Trophoblast cell (in vitro differentiated cells and primary cell): ENCODE data around the gene RPIA.
A peak's percentile ranks its signal among the peaks of the same experiment; 100 is the strongest.

ENCODE experiments used
- DNase-seq, 2 donors: peaks; one replicate each; pipeline ENCODE4 v3.0.0-alpha.2; 2016
- H2AFZ ChIP-seq: 2 replicates; pipeline ENCODE4 v1.6.1; 2013; ENCODE audit warnings: low read length, moderate library complexity, mild to moderate bottlenecking; ENCODE audit not compliant: insufficient read depth, poor library complexity
- H2AK5ac ChIP-seq: 2 replicates; pipeline ENCODE4 v1.6.1; 2013; ENCODE audit warnings: mild to moderate bottlenecking, low read length
- H2BK120ac ChIP-seq: 2 replicates; pipeline ENCODE4 v1.6.1; 2013; ENCODE audit warnings: low read length, mild to moderate bottlenecking, moderate library complexity; ENCODE audit not compliant: insufficient read depth, poor library complexity
- H2BK12ac ChIP-seq: 2 replicates; pipeline ENCODE4 v1.6.1; 2013; ENCODE audit warnings: mild to moderate bottlenecking, low read length, moderate library complexity
- H2BK5ac ChIP-seq: 2 replicates; pipeline ENCODE4 v1.6.1; 2013; ENCODE audit warnings: low read length, low read depth, moderate library complexity, mild to moderate bottlenecking; ENCODE audit not compliant: poor library complexity
- H3K14ac ChIP-seq: 2 replicates; pipeline ENCODE4 v1.6.1; 2013; ENCODE audit warnings: mild to moderate bottlenecking, low read length
- H3K18ac ChIP-seq: 2 replicates; pipeline ENCODE4 v1.6.1; 2013; ENCODE audit warnings: mild to moderate bottlenecking, low read length
- H3K23ac ChIP-seq: 2 replicates; pipeline ENCODE4 v1.6.1; 2013; ENCODE audit warnings: low read length
- H3K27ac ChIP-seq: 2 replicates; pipeline ENCODE4 v1.5.1; 2013; ENCODE audit warnings: low read depth, mild to moderate bottlenecking, inconsistent platforms, low read length, moderate library complexity
- H3K27me3 ChIP-seq: 2 replicates; pipeline ENCODE4 v1.6.1; 2013; ENCODE audit warnings: inconsistent platforms, mild to moderate bottlenecking, low read length, moderate library complexity; ENCODE audit not compliant: insufficient read depth
- H3K36me3 ChIP-seq, 2 experiments: 1 replicate in 1 of 2; 2 replicates in 1 of 2; pipeline ENCODE4 v1.6.1; 2013; ENCODE audit warnings: low read length in 2 of 2, mild to moderate bottlenecking in 2 of 2, moderate library complexity in 1 of 2; ENCODE audit not compliant: insufficient read depth in 2 of 2, control insufficient read depth in 1 of 2
- H3K4ac ChIP-seq: 2 replicates; pipeline ENCODE4 v1.6.1; 2013; ENCODE audit warnings: low read depth, mild to moderate bottlenecking, low read length, moderate library complexity
- H3K4me1 ChIP-seq, 2 experiments: 1 replicate in 1 of 2; 2 replicates in 1 of 2; pipeline ENCODE4 v1.6.1; 2013; ENCODE audit warnings: low read length in 2 of 2, mild to moderate bottlenecking in 2 of 2, moderate library complexity in 1 of 2; ENCODE audit not compliant: insufficient read depth in 2 of 2, control insufficient read depth in 1 of 2
- H3K4me2 ChIP-seq: 2 replicates; pipeline ENCODE4 v1.6.1; 2013; ENCODE audit warnings: inconsistent platforms, mild to moderate bottlenecking, low read length, moderate library complexity
- H3K4me3 ChIP-seq: 2 replicates; pipeline ENCODE4 v1.5.1; 2013; ENCODE audit warnings: mild to moderate bottlenecking, low read depth, low read length, inconsistent platforms
- H3K79me1 ChIP-seq: one replicate; pipeline ENCODE4 v1.6.1; 2013; ENCODE audit warnings: low read length
- H3K79me2 ChIP-seq: 2 replicates; pipeline ENCODE4 v1.6.1; 2013; ENCODE audit warnings: low read length, mild to moderate bottlenecking; ENCODE audit not compliant: control insufficient read depth, insufficient read depth, poor library complexity
- H3K9ac ChIP-seq: 2 replicates; pipeline ENCODE4 v1.6.1; 2013; ENCODE audit warnings: mild to moderate bottlenecking, low read length
- H3K9me3 ChIP-seq: 2 replicates; pipeline ENCODE4 v1.6.1; 2013; ENCODE audit warnings: low read depth, mild to moderate bottlenecking, control low read depth, inconsistent platforms, low read length; ENCODE audit not compliant: insufficient read depth
- H4K12ac ChIP-seq: 2 replicates; pipeline ENCODE4 v1.6.1; 2013; ENCODE audit warnings: low read depth, mild to moderate bottlenecking, low read length, moderate library complexity
- H4K8ac ChIP-seq: 2 replicates; pipeline ENCODE4 v1.6.1; 2013; ENCODE audit warnings: low read depth, mild to moderate bottlenecking, low read length, moderate library complexity
- H4K91ac ChIP-seq: one replicate; pipeline ENCODE4 v1.6.1; 2013; ENCODE audit warnings: low read depth, mild to moderate bottlenecking, low read length, moderate library complexity
- WGBS: extraction: QIAGEN DNeasy Blood & Tissue Kit; methylation state at CpG from one replicate; pipeline ENCODE4 v1.1.7; 2013; ENCODE audit warnings: missing lambda C conversion rate; ENCODE audit not compliant: insufficient read length, insufficient coverage; ENCODE audit errors: extremely low coverage; 5-methylcytosine and 5-hydroxymethylcytosine counted together

RPIA gene

GRCh38 chr2:88698027-88698413 lies 6.5 kb downstream of the RPIA start:
- Histone ChIP-seq H2BK120ac (no peak overlapping the region), H4K12ac (no peak overlapping the region), H3K27ac (no peak overlapping the region), H3K79me2 (peaks cover 2% of the 10 kb centered on the region), H3K4me2 (no peak overlapping the region), H2AFZ (no peak overlapping the region), H2BK12ac (no peak overlapping the region), H3K4me3 (no peak overlapping the region), H3K9me3 (no peaks in the 10 kb centered on the region), H3K27me3 (no peaks in the 10 kb centered on the region), H3K23ac (no peak overlapping the region), H3K14ac (no peak overlapping the region), H3K4me1 (peaks cover 5 to 11% of the 10 kb centered on the region in 2 experiments), H2AK5ac (no peak overlapping the region), H4K8ac (no peak overlapping the region), H3K4ac (no peak overlapping the region), H3K18ac (no peak overlapping the region), H3K9ac (no peak overlapping the region), H3K79me1 (no peaks in the 10 kb centered on the region), H3K36me3 (peaks cover 0 to 3% of the 10 kb centered on the region in 2 experiments), H4K91ac (no peak overlapping the region), H2BK5ac (no peak overlapping the region)
- peak in 1 of 2 donors; percentile 47 for DNase-seq
- no CpG with 5 or more reads among the region's 2 CpGs for WGBS

- WGBS = no CpG with 5 or more reads among the region's 3 CpGs
- Histone ChIP-seq H3K4me2 (no peak overlapping the region), H2AFZ (no peak overlapping the region), H3K4ac (no peak overlapping the region), H3K36me3 (peaks cover 3 to 6% of the 10 kb centered on the region in 2 experiments), H3K27ac (no peak overlapping the region), H3K79me1 (no peaks in the 10 kb centered on the region), H3K27me3 (no peaks in the 10 kb centered on the region), H2BK12ac (no peak overlapping the region), H3K18ac (no peak overlapping the region), H4K8ac (no peak overlapping the region), H3K9me3 (no peaks in the 10 kb centered on the region), H2BK120ac (no peak overlapping the region), H2AK5ac (no peak overlapping the region), H4K12ac (no peak overlapping the region), H3K23ac (no peak overlapping the region), H4K91ac (no peak overlapping the region), H3K79me2 (peaks cover under 1% of the 10 kb centered on the region), H3K4me1 (peaks cover 5 to 11% of the 10 kb centered on the region in 2 experiments), H3K4me3 (no peak overlapping the region), H3K9ac (no peak overlapping the region), H3K14ac (no peak overlapping the region), H2BK5ac (no peak overlapping the region)
- peak in 1 of 2 donors; percentile 43 for DNase-seq
Observed at GRCh38 chr2:88698498-88699233, 7.2 kb downstream of the RPIA start.

GRCh38 chr2:88707003-88707402 lies 15.5 kb downstream of the RPIA start:
- Histone ChIP-seq H3K4me1 (peaks cover 0 to 6% of the 10 kb centered on the region in 2 experiments), H2BK5ac (no peak overlapping the region), H3K79me2 (peaks cover 2% of the 10 kb centered on the region), H3K4me2 (no peak overlapping the region), H2BK12ac (no peak overlapping the region), H4K8ac (no peak overlapping the region), H3K4ac (no peak overlapping the region), H3K9ac (no peak overlapping the region), H3K9me3 (no peaks in the 10 kb centered on the region), H3K27me3 (no peaks in the 10 kb centered on the region), H2BK120ac (no peak overlapping the region), H4K91ac (no peak overlapping the region), H4K12ac (no peak overlapping the region), H3K79me1 (no peaks in the 10 kb centered on the region), H3K4me3 (no peak overlapping the region), H3K36me3 (peaks cover 3 to 6% of the 10 kb centered on the region in 2 experiments), H2AK5ac (no peak overlapping the region), H3K18ac (no peak overlapping the region), H3K14ac (no peak overlapping the region), H3K23ac (no peak overlapping the region), H3K27ac (no peak overlapping the region), H2AFZ (no peak overlapping the region)
- no CpG with 5 or more reads among the region's 2 CpGs for WGBS
- no peak for DNase-seq

- Histone ChIP-seq H3K4me1 (peaks cover 0 to 6% of the 10 kb centered on the region in 2 experiments), H3K23ac (no peak overlapping the region), H4K91ac (no peak overlapping the region), H2BK12ac (no peak overlapping the region), H3K79me1 (no peaks in the 10 kb centered on the region), H3K27ac (no peak overlapping the region), H3K79me2 (peaks cover 2% of the 10 kb centered on the region), H3K4me2 (no peak overlapping the region), H4K8ac (no peak overlapping the region), H2BK120ac (no peak overlapping the region), H3K14ac (no peak overlapping the region), H3K18ac (no peak overlapping the region), H3K9ac (no peak overlapping the region), H4K12ac (no peak overlapping the region), H3K27me3 (no peaks in the 10 kb centered on the region), H3K4me3 (no peak overlapping the region), H3K36me3 (no peaks in the 10 kb centered on the region), H3K9me3 (no peaks in the 10 kb centered on the region), H2AFZ (no peak overlapping the region), H2AK5ac (no peak overlapping the region), H3K4ac (no peak overlapping the region), H2BK5ac (no peak overlapping the region)
- DNase-seq = peak in 1 of 2 donors; percentile 70
- no CpG with 5 or more reads among the region's 4 CpGs for WGBS
Observed at GRCh38 chr2:88709181-88709631, 17.7 kb downstream of the RPIA start.
